Right renal cortex interstitium (tissue), 3 donors: Measurements from ENCODE around the gene ACKR3. TPM values are rescaled to one million over a fixed set of nuclear protein-coding genes. Genes with fewer than 3 reads are reported as not detected.

Experiments
- DNase-seq, 3 donors: peaks; one replicate each; pipeline ENCODE4 v3.0.0-alpha.2; 2013; ENCODE audit warnings: low read depth in 3 of 3, low spot score in 2 of 3
- polyA plus RNA-seq, 3 donors: library from polyadenylated mRNA; unstranded; fragments of 120-200 nt; gene quantifications; one replicate each; pipeline ENCODE4 v1.2.1, GENCODE V29; 2013; ENCODE audit not compliant: insufficient read length in 3 of 3

Gene ACKR3
- polyA plus RNA-seq, 3 donors = 62.5 to 75.3 (median 72.7) TPM

DNA sequence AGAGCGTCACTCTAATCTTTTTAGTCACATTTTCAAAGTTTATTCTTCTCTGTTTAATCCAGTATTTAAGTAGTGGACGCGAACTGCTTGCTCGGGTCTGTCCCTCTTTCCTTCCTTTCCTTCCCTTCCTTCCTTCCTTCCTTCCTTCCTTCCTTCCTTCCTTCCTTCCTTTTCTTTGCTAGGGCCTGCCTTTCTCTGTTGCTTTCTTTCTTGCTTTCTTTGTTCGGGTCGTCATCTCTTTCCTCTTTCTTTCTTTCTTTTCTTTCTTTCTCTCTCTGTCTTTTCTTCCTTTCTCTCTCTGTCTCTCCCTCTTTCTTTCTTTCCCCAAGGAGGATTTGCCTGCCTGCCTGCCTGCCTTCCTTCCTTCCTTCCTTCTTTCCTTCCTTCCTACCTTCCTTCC lies 3.0 kb upstream of the ACKR3 start:
- DNase-seq = no peak

DNA sequence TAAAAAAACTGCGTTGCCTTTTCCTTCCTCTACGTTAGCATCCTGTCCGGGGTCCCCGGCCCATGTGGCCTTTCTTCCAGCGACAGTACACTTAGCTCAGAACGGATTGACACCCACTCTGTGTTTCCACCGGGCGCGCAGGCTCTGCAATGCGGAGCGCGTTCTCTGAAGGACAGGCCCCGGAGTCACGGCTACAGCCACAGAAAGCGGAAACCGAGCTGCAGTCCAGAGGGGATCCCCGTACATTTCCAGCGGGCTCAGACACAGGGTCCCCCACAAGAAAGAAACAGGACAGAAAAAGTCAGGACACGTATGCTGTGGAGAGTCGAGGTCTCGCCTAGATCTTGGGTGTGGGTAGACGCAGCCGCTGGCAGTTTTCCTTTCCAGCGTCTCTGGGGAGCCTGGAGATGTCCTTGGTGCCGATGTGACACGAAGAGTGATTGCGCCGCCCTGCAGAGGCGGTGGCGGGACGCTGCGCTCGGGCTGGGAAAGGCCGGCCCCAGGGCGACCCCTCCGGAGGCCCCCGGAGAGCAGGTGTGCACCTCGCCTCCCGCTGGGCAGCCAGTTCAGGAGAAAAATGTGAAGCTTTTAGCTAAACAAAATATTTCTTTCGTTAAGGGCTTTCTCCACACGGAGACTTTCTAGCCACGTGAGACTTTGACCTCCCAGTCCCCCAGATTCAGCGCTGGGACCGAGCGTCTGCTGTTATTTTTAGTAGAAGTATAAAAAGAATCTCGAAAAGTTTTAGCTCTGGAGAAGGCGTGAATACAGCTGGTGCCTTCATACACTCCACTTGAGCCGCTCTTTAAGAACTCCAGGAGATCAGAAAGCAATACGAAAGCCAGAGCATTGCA lies 1.3 kb upstream of the ACKR3 start:
- no peak for DNase-seq

DNA sequence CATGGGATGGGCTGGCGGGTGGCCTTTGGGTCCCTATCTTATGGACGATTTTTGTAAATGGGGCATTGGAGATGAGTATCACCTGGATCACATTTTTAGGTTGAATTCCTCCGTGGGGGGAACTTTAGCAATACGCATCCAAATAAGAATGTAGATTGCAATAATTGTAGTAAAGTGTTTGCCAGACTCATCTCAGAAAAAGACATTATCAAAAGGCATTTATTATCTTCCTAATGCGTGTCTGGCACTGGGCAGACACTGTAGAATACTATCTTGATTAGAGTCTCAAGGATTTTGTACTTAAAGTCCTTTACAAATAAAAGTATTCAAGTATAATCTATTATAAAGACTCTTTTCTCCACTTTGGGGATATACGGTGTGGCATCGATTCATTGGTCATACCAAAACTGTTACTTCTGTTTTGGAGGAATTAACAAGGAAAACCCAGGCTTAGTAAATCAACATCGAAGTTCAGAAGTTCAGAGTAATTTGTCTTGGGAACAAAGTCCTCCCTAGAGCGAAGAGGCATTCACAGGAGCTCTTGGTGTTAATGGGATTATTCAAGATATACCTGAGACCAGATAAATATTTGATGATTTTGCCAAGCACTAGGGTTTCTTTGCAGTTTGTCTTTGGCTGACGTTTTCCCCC lies 578 bp upstream of the ACKR3 start:
- no peak for DNase-seq

DNA sequence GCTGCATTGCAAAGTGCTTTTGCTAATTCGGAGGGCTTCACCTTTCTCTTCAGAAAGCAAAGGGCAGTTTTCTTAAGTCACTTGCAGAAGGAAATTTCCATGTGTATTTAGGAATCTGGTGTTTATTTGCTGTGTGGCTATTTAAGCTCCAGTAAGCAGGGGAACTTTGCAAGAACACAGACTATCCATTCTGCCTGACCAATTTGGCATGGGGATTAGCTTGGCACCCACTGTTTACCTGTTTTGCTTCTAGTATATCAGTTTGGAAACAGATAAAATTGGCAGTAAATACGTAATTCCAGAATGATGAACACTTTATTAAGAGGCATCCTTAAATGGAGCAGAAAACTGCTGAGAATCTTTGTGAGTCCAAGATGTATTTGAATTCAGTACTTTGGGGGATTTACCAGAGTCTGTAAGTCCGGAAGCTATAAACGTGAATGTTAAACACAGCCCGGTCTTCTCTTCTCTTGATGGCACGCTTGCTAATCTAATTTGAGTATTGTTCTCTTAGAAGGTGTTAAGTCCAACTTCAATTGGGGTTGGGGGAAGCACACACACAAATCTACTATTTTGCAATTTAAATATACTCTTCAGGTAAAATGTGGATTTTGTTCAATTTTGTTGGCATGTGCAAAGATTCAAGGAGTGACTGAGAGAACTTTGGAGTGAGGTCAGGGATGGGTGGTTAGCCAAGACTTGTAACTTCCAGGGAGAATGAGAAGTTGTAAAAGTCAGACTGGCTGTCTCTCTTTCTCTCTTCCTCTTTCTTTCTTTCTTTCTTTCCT lies 650 bp downstream of the ACKR3 start:
- DNase-seq = no peak

DNA sequence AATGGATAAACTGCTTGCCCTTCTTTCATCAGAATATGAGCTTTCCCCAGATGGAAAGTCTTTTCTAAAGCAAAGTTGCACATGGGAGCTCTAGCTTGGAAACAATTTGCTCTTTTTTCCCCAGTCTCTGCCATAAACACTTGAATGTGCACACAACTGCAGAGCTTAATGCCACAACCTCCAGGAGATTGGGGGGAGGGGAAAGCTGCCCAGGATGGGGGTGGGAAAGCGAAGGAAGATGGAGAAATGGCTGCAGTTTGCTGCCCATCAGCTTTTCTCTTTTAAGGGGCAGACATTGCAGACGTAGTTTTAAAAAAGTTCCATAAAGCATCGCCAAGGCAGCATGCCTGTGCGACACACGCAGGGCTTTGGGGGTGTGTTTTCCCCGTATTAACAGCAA lies 1.5 kb downstream of the ACKR3 start:
- no peak for DNase-seq

DNA sequence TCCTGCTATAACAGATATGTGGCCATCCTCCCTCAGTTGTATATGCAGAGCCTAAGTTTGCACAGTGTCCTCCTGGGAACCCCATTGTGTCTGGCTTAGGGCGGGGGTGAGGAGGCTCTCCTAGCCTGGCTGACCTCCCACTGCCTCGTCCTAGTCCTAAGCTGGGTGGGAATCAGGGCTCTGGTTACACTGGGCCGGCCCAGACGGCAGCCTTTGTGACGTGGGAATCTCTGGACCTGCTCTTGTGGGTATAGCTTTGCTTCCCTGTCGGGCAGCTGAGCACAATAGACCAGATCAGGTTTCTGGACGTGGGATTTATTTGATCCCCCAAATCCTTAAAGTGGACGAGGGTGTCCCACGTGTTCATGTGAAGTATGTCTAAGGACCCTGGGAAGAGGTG lies 2.9 kb downstream of the ACKR3 start:
- no peak for DNase-seq

DNA sequence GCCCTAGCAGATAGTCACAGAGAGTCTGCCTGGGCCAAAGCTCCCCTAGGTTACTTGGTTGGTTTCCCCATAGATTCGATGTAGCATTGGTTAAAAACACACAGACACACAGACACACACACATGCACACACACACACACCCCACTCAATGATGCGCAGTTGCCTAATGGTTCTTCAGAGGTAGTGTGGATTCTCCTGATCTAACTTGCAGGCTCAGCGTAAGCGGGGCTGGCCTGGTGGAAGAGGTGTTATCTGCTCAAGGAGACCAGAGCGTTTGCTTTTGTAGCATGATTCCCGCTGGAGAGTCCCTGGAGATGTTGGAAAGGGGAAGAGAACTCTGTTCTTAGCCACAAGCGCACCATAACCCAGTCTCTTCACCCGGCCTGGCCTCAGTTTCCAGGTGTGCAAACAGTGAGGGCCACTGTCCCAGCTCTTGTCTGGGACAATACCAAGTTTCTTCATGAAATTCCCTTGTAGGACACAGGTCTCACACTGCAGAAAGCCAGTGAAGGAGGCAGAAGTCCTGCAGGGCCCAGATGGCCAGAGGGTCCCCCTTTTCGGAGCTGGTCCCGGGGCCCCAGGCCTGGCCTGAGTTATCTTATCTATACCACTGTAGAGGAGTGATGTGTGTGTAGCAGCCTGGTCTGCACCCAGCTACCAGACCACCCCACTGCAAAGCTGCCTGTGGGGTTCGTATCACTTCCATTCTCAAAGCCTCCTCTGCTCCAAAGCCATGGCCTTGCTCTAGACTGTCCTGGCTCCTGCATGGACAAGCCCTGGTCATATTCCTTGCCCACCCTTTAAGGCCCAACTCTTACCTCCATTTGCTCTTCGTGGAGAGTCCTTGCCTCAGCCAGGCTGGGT lies 3.7 kb downstream of the ACKR3 start:
- no peak for DNase-seq

DNA sequence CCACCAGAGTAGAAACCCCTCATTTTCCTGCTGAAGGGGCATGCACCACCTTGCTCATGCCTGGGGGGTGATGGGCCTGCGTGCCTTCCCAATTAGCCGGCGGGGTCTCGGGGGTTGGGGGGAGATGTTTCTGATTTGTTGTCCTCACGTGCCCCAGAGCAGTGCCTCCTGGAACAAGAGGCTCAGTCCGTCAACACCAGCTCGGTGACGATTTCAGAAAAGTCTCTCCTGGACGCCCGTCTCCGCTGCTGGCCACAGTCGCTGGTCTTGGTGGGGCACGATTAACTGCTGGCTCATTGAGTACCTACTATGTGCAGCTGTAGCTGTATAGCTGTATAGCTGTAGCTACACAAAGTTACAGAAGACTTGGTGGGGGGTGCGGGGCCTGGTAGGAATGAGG lies 4.4 kb downstream of the ACKR3 start:
- no peak for DNase-seq

DNA sequence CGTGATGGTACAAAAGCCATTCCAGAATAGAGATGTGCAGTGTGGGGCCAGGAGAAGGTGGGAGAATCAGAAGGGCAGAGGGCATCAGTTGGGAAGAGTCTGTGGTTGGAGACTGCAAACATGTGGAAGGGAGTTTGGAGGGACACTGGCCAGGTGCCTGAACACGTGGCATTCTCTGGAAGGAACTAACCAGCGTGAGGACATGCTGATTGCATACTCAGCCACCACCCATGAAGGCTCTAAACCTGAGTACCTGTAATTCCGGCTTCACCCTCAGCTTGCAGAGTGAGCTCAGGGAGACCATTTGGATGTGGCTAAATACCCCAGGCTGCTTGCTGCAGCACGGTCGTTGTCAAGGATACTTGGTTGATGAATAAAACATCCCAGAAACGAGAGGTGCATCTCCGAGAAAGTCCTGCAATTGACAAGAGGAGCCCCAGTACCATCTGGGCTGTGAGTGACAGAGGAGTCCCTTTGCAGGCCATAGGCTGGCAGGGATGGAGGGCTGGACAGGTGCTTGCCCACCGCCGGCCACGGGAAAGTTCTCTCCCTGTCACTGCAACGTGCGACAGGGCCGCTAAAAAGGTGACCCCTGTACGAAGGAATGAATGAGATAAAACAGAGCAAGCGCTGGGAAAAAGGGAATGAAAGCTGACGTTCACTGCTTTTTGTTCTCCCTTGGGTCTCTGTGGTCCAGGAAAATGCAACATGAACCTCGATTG lies 5.0 kb downstream of the ACKR3 start:
- no peak for DNase-seq

DNA sequence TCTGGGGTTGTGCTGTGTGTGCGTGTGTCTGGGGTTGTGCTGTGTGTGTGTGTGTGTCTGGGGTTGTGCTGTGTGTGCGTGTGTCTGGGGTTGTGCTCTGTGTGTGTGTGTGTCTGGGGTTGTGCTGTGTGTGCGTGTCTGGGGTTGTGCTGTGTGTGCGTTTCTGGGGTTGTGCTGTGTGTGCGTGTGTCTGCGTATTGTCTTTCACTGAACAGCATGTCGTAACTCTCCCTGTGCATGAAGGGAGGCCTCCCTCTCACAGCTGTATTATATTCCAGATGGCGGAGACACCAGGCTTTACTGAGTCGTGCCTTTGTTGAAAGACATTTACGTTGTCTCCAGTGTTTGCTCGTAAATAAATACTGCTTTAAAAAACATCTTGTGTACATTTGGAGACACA lies 5.9 kb downstream of the ACKR3 start:
- no peak for DNase-seq

DNA sequence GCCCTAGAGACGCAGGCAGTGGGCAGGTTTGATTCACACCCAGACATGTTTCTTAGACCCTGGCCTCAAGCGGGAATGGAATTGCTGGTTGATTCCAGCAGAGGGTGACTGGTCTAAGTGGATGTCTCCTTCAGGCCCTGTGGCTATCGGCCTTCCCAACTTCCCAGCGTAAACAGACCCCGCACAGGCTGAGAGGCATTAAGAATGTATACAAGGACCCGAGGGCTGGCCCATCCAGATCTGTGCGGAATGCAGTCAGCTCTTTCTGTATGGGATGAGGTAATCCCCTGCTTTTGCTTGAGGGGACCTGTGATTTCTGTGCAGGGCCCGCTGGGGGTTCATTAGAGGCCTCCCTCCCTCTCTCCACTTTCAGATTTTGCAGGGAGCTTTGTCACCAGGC lies 6.5 kb downstream of the ACKR3 start:
- DNase-seq = no peak

DNA sequence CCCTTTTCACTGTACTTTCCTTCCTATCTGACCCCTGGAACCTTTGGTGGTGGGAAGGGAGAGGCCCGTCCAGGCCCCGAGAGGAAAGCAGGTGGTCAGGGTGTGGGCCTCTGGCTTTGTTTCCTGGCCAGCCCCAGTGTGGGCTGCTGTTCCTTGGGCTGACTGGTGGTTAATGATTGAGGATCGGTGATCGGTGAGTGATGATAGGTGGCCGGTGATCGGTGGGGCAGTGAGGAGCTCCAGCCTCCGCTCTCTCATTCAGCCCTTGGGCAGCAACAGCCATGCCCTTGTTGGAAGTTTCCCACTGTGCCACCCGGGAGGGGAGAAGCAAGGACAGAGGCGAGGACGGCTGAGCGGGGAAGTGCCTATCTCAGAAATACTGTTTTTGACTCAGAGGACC lies 7.3 kb downstream of the ACKR3 start:
- no peak for DNase-seq

DNA sequence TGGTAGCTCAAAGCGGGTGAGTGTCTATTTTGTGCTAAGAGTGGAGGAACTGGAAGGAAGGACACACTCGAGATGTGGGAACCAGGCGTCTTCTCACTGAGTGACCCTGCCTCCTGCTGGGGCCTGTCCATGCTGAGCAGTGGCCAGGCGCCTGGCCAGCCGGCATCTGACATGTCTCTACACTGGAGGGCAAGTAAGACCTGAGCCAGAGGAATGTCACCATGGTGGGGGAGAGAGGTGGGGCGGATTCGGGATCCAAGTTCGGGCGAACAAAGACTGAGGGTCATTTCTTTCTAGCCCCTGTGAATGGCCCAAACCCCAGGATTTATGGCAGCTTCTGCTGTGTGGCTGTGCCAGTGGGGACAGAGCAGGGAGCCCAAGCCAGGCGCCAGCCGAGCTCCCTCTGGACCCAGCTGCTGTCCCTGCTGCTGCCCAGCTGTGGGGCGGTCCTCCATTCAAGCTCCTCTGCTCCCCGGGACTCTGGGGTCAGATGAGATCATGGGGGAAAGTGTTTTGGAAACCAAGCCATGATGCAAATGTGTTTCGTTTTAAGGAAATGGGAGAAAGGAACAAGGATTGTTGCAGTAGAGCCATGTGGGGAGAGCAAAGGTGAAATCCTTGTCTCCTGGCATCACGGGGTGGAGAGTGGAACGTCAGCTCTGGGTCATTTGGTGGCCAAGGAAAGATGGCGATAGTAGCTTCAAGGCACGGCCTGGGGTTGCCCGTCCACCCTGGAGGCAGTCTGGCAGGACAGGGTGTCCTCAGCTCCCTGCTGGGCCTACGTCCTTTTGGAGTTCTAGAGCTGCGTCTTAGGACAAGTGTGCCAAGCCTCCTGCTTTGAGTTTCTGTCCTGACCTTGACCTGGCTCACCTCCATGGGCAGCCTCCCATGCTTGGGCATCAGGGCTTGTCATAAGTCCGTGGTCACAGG lies 8.1 kb downstream of the ACKR3 start:
- no peak for DNase-seq

DNA sequence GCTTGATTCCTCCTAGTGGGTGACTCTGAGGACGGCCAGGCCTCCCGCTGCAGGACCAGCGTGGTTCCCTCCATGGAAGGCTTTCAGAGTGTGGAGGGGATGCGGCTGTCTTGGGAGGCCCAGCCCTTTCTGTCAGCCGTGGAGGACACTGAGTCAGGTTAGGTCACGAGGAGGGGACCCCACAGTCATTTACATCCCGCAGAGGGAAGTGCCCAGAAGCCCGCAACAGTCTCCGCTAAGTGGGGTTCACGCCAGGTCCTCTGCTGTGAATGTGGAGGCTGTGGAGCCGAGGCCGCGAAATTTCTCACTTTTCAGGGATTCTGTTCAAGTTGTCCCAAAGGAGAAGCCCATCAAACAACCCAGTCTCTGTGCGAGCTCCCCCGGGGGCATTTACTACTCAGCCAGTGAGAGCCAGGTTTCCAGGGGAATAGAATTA lies 8.8 kb downstream of the ACKR3 start:
- DNase-seq = no peak

DNA sequence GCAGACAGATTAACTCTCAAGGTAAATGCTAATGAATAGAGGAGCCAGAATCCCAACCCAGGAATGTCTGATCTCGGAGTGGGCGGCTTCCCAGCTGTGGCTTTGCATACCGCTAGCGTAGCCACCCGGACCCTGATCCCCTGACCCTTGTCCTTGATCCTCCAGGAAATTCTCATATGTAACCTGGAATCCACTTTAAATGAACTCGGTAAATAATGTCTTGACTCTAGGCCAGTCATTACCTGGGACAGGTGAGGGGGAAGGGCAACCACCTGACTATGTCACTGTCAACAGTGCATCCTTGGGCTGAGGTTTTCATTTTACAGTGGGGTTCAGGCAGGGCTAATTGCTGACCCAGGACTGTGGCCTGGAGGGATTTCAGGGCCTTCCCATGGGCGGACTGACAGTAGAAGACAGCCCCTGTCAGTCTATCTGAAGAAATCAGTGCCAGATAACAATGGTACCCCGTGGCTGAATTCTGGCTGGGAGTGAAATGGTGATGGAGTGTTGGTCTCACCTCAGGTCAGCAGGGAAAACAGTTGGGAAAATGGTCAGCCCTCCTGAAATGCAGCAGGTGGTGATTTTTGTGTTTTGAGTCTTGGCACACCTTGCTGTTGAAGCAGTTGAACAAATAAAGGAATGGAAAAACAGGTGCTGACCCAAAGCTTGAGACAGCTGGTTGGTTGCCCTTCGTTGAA lies 9.6 kb downstream of the ACKR3 start:
- no peak for DNase-seq

DNA sequence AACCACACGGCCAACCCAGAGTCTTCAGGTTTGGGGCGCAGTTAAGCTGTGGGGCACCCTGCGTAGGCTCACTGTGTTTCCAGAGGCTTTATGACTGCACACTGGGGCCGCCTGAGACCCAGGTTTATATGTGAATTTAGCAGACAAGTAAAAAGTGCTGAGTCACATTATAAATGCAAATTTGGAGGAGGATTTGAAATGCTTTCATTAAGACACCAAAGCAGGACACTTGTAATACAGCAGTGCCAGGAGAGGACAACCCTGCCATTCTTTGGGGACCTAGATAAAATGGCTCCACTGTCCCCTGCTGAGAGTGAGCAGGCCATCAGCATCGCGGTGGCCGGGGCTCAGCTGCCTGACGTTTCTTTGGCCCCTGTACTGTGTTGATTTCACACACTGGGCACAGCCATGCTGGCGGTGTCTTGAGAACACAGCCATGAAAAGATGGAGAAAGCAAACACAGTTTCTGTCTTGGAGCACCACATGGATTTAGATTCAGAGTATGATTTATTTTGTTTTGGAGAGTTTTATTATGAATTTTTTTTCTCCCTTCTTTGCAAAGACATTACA lies 10.2 kb downstream of the ACKR3 start:
- no peak for DNase-seq

DNA sequence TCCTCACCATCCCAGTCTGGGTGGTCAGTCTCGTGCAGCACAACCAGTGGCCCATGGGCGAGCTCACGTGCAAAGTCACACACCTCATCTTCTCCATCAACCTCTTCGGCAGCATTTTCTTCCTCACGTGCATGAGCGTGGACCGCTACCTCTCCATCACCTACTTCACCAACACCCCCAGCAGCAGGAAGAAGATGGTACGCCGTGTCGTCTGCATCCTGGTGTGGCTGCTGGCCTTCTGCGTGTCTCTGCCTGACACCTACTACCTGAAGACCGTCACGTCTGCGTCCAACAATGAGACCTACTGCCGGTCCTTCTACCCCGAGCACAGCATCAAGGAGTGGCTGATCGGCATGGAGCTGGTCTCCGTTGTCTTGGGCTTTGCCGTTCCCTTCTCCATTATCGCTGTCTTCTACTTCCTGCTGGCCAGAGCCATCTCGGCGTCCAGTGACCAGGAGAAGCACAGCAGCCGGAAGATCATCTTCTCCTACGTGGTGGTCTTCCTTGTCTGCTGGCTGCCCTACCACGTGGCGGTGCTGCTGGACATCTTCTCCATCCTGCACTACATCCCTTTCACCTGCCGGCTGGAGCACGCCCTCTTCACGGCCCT lies 11.2 kb downstream of the ACKR3 start:
- DNase-seq = no peak

DNA sequence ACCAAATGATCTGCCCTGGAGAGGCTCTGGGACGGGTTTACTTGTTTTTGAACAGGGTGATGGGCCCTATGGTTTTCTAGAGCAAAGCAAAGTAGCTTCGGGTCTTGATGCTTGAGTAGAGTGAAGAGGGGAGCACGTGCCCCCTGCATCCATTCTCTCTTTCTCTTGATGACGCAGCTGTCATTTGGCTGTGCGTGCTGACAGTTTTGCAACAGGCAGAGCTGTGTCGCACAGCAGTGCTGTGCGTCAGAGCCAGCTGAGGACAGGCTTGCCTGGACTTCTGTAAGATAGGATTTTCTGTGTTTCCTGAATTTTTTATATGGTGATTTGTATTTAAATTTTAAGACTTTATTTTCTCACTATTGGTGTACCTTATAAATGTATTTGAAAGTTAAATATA lies 11.9 kb downstream of the ACKR3 start:
- DNase-seq = no peak
